H9 (cell line): ENCODE measurements around the gene ZNF831. TPM values are rescaled to one million over a fixed set of nuclear protein-coding genes. Genes with fewer than 3 reads are reported as not detected.

ENCODE experiments used
- DNase-seq: peaks from one replicate; pipeline ENCODE4 v3.0.0-alpha.2; 2017
- H2AFZ ChIP-seq: one replicate; pipeline ENCODE4 v1.6.1; 2013; ENCODE audit warnings: mild to moderate bottlenecking, low read length, control low read depth, moderate library complexity
- H2AK5ac ChIP-seq: 2 replicates; pipeline ENCODE4 v1.6.1; 2013; ENCODE audit warnings: low read length, control low read depth, mixed read lengths; ENCODE audit not compliant: insufficient read length
- H2BK120ac ChIP-seq: one replicate; pipeline ENCODE4 v1.6.1; 2013; ENCODE audit warnings: low read depth, mild to moderate bottlenecking, low read length, control low read depth, inconsistent platforms; ENCODE audit not compliant: poor library complexity, severe bottlenecking
- H2BK12ac ChIP-seq: 2 replicates; pipeline ENCODE4 v1.6.1; 2013; ENCODE audit warnings: low read length, control low read depth, mixed read lengths, low read depth; ENCODE audit not compliant: insufficient read length
- H2BK15ac ChIP-seq: 2 replicates; pipeline ENCODE4 v1.6.1; 2013; ENCODE audit warnings: low read depth, low read length, control low read depth
- H2BK20ac ChIP-seq: one replicate; pipeline ENCODE4 v1.6.1; 2013; ENCODE audit warnings: low read depth, mild to moderate bottlenecking, low read length, control low read depth, inconsistent platforms; ENCODE audit not compliant: poor library complexity, severe bottlenecking
- H2BK5ac ChIP-seq: 2 replicates; pipeline ENCODE4 v1.6.1; 2013; ENCODE audit warnings: low read length, control low read depth, mixed read lengths; ENCODE audit not compliant: insufficient read length
- H3K14ac ChIP-seq: 2 replicates; pipeline ENCODE4 v1.6.1; 2013; ENCODE audit warnings: low read length, control low read depth; ENCODE audit not compliant: insufficient read depth
- H3K18ac ChIP-seq: 2 replicates; pipeline ENCODE4 v1.6.1; 2013; ENCODE audit warnings: low read depth, mild to moderate bottlenecking, mixed read lengths, low read length, control low read depth; ENCODE audit not compliant: insufficient read length
- H3K23ac ChIP-seq: 2 replicates; pipeline ENCODE4 v1.6.1; 2013; ENCODE audit warnings: low read length, control low read depth, mixed read lengths, low read depth; ENCODE audit not compliant: insufficient read length
- H3K23me2 ChIP-seq: 2 replicates; pipeline ENCODE4 v1.6.1; 2013; ENCODE audit warnings: low read depth, mild to moderate bottlenecking, mixed read lengths, low read length, control low read depth; ENCODE audit not compliant: insufficient read length, poor library complexity, severe bottlenecking
- H3K27ac ChIP-seq: 2 replicates; pipeline ENCODE4 v1.5.1; 2013; ENCODE audit warnings: low read length, control low read depth, mixed read lengths, low read depth; ENCODE audit not compliant: insufficient read length
- H3K27me3 ChIP-seq: 2 replicates; pipeline ENCODE4 v1.6.1; 2013; ENCODE audit warnings: low read length, control low read depth, inconsistent platforms; ENCODE audit not compliant: insufficient read depth
- H3K4ac ChIP-seq: 2 replicates; pipeline ENCODE4 v1.6.1; 2013; ENCODE audit warnings: low read depth, mild to moderate bottlenecking, control low read depth, inconsistent platforms, low read length, moderate library complexity
- H3K4me1 ChIP-seq: 2 replicates; pipeline ENCODE4 v1.6.1; 2013; ENCODE audit warnings: low read length, control low read depth, inconsistent platforms; ENCODE audit not compliant: insufficient read depth
- H3K4me2 ChIP-seq: 2 replicates; pipeline ENCODE4 v1.6.1; 2013; ENCODE audit warnings: low read length, control low read depth, mixed read lengths; ENCODE audit not compliant: insufficient read length, insufficient read depth
- H3K56ac ChIP-seq: 2 replicates; pipeline ENCODE4 v1.6.1; 2013; ENCODE audit warnings: low read depth, mild to moderate bottlenecking, mixed read lengths, low read length, control low read depth; ENCODE audit not compliant: insufficient read length
- H3K79me1 ChIP-seq: 2 replicates; pipeline ENCODE4 v1.6.1; 2013; ENCODE audit warnings: low read depth, mild to moderate bottlenecking, moderate library complexity, low read length, control low read depth, inconsistent platforms; ENCODE audit not compliant: insufficient read depth, poor library complexity, severe bottlenecking
- H3K79me2 ChIP-seq: 2 replicates; pipeline ENCODE4 v1.6.1; 2013; ENCODE audit warnings: low read length, control low read depth, inconsistent platforms; ENCODE audit not compliant: insufficient read depth
- H3K9ac ChIP-seq: 2 replicates; pipeline ENCODE4 v1.6.1; 2013; ENCODE audit warnings: low read length, control low read depth, mixed read lengths; ENCODE audit not compliant: insufficient read length; ENCODE audit errors: extremely low read depth
- H3K9me3 ChIP-seq: one replicate; pipeline ENCODE4 v1.6.1; 2013; ENCODE audit warnings: low read depth, low read length, inconsistent platforms; ENCODE audit not compliant: control insufficient read depth
- H3T11ph ChIP-seq: one replicate; pipeline ENCODE4 v1.6.1; 2013; ENCODE audit warnings: mild to moderate bottlenecking, low read length, control low read depth, inconsistent platforms
- H4K20me1 ChIP-seq: one replicate; pipeline ENCODE4 v1.6.1; 2013; ENCODE audit not compliant: control insufficient read depth, insufficient read length, insufficient read depth
- H4K5ac ChIP-seq: 2 replicates; pipeline ENCODE4 v1.6.1; 2013; ENCODE audit warnings: low read depth, mild to moderate bottlenecking, mixed read lengths, low read length, control low read depth; ENCODE audit not compliant: insufficient read length
- H4K8ac ChIP-seq: replicated peaks from 2 replicates; pipeline ENCODE4 v1.6.1; 2013; ENCODE audit warnings: low read length, control low read depth, mixed read lengths, low read depth; ENCODE audit not compliant: insufficient read length
- H4K91ac ChIP-seq: 2 replicates; pipeline ENCODE4 v1.6.1; 2013; ENCODE audit warnings: low read depth, mild to moderate bottlenecking, moderate library complexity, mixed read lengths, low read length, control low read depth; ENCODE audit not compliant: insufficient read length
- H3K27ac Mint-ChIP-seq, 3 experiments: 2 replicates in 2 of 3; 3 replicates in 1 of 3; pipeline ENCODE4 v1.8.0; 2020 to 2021; ENCODE audit warnings: mixed read lengths in 3 of 3, mild to moderate bottlenecking in 1 of 3, moderate library complexity in 1 of 3
- H3K27me3 Mint-ChIP-seq: 2 replicates; pipeline ENCODE4 v1.8.0; 2021; ENCODE audit warnings: low read depth, mild to moderate bottlenecking, moderate library complexity, mixed read lengths
- H3K36me3 Mint-ChIP-seq, 3 experiments: 2 replicates in 2 of 3; 3 replicates in 1 of 3; pipeline ENCODE4 v1.8.0; 2020 to 2021; ENCODE audit warnings: low read depth in 3 of 3, mixed read lengths in 3 of 3; ENCODE audit not compliant: insufficient read depth in 1 of 3
- H3K4me1 Mint-ChIP-seq, 2 experiments: 2 replicates each; pipeline ENCODE4 v1.8.0; 2020; ENCODE audit warnings: mixed read lengths in 2 of 2
- H3K4me3 Mint-ChIP-seq, 2 experiments: 2 replicates in 1 of 2; 3 replicates in 1 of 2; pipeline ENCODE4 v1.8.0; 2020 to 2021; ENCODE audit warnings: mild to moderate bottlenecking in 2 of 2, mixed read lengths in 2 of 2, moderate library complexity in 1 of 2
- H3K9me3 Mint-ChIP-seq, 2 experiments: 2 replicates in 1 of 2; 3 replicates in 1 of 2; pipeline ENCODE4 v1.8.0; 2020; ENCODE audit warnings: mild to moderate bottlenecking in 2 of 2, mixed read lengths in 2 of 2, moderate library complexity in 1 of 2
- WGBS: extraction: QIAGEN DNeasy Blood & Tissue Kit; methylation state at CpG from one replicate; pipeline ENCODE4 v1.1.7; 2013; ENCODE audit warnings: missing lambda C conversion rate, low lambda C conversion rate, mixed read lengths; ENCODE audit not compliant: insufficient read length; ENCODE audit errors: extremely low coverage; 5-methylcytosine and 5-hydroxymethylcytosine counted together
- total RNA-seq: library from RNA; stranded (reverse); gene quantifications from 2 replicates; pipeline ENCODE4 v1.2.1, GENCODE V29; 2021
- TF ChIP-seq, protein P1 (sequence below): fragments of 200-600 bp; sonication (generic); conservative IDR thresholded peaks from 3 replicates; pipeline ENCODE4 v1.8.0; 2021; ENCODE audit warnings: antibody characterized with exemption, mild to moderate bottlenecking

The ZNF831 gene
- total RNA-seq, 1 experiment from 2014 or later = not detected

DNA sequence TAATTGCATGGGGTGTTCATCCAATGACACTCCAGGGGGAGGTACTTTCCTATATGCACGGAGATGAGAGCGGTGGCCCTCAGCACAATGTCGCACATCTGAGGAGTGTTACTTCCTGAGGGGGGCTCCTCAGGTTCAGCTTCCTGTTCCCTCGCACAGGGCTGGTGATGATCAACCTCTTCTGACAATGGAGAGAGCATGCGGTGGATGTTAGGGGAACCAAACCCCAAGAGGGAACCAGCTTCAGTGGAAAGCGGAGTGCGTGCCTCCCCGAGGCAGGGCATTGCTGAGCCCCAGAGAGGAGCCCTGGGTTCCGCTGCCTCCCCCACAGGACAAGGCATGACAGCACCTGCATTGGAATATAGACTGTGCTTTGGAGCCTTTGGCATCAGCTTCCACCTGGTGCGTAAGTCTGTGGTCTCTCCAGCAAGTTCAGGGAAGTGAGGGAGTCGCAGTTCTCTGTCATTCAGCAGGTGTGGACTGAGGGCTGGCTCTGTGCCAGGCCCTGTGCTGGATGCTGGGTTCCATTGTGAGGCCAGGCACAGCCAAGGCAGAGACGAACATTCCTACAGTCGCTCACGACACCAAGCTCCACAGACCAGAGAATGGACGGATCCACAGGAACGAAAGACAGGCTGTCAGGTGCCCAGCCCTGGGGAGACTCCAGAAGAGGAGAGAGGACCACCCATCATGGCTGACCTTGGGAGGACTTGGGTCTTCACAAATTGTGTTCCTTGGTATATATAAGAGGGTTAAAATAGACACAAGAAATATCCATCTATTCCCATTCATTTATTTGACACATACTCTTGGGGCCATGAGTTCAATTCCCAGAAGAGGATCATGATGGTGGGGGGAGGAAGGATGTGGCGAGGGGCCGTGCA is 3.9 kb upstream of the ZNF831 start:
- no peaks in the 10 kb centered on the region for H3K27me3 ChIP-seq
- no peak overlapping the region for H4K5ac ChIP-seq
- H3K4ac ChIP-seq = no peak overlapping the region
- H3K27ac Mint-ChIP-seq = no peak overlapping the region
- H3K9ac ChIP-seq = no peak overlapping the region
- no peak overlapping the region for H2BK120ac ChIP-seq
- H3K9me3 Mint-ChIP-seq = no peaks in the 10 kb centered on the region
- TF ChIP-seq, protein P1, sequence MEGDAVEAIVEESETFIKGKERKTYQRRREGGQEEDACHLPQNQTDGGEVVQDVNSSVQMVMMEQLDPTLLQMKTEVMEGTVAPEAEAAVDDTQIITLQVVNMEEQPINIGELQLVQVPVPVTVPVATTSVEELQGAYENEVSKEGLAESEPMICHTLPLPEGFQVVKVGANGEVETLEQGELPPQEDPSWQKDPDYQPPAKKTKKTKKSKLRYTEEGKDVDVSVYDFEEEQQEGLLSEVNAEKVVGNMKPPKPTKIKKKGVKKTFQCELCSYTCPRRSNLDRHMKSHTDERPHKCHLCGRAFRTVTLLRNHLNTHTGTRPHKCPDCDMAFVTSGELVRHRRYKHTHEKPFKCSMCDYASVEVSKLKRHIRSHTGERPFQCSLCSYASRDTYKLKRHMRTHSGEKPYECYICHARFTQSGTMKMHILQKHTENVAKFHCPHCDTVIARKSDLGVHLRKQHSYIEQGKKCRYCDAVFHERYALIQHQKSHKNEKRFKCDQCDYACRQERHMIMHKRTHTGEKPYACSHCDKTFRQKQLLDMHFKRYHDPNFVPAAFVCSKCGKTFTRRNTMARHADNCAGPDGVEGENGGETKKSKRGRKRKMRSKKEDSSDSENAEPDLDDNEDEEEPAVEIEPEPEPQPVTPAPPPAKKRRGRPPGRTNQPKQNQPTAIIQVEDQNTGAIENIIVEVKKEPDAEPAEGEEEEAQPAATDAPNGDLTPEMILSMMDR = no peak
- H2AK5ac ChIP-seq = no peak overlapping the region
- H3T11ph ChIP-seq = no peak overlapping the region
- H2AFZ ChIP-seq = no peak overlapping the region
- no peaks in the 10 kb centered on the region for H3K79me1 ChIP-seq
- H3K4me1 Mint-ChIP-seq = peaks cover 10 to 11% of the 10 kb centered on the region in 2 experiments
- no peak overlapping the region for H4K91ac ChIP-seq
- no peaks in the 10 kb centered on the region for H3K9me3 ChIP-seq
- no peak overlapping the region for H3K4me2 ChIP-seq
- H3K14ac ChIP-seq = no peak overlapping the region
- no peaks in the 10 kb centered on the region; the same call in 1 of the 2 replicates for H3K4me1 ChIP-seq
- H2BK12ac ChIP-seq = no peak overlapping the region
- no peak overlapping the region for H3K18ac ChIP-seq
- H3K56ac ChIP-seq = no peak overlapping the region
- H3K23ac ChIP-seq = no peak overlapping the region
- no peaks in the 10 kb centered on the region; a peak in 1 of 7 replicates for H3K36me3 Mint-ChIP-seq
- H3K27me3 Mint-ChIP-seq = peaks cover 3% of the 10 kb centered on the region
- no peak overlapping the region for H2BK5ac ChIP-seq
- no peak overlapping the region for H3K4me3 Mint-ChIP-seq
- no peak overlapping the region for H2BK15ac ChIP-seq
- no peak overlapping the region for H2BK20ac ChIP-seq
- WGBS = no CpG with 5 or more reads among the region's 18 CpGs
- no peaks in the 10 kb centered on the region for H3K23me2 ChIP-seq
- H3K27ac ChIP-seq = no peak overlapping the region
- no peak for DNase-seq
- no peak overlapping the region for H4K8ac ChIP-seq
- no peaks in the 10 kb centered on the region for H4K20me1 ChIP-seq
- H3K79me2 ChIP-seq = no peaks in the 10 kb centered on the region
